ENCODE measurements around the gene WASF3. TPM values are rescaled to one million over a fixed set of nuclear protein-coding genes. Genes with fewer than 3 reads are reported as not detected.

The WASF3 gene
- total RNA-seq, 4 donors from 2014 or later: 5.9 to 37.5 (median 12.5) TPM

DNA sequence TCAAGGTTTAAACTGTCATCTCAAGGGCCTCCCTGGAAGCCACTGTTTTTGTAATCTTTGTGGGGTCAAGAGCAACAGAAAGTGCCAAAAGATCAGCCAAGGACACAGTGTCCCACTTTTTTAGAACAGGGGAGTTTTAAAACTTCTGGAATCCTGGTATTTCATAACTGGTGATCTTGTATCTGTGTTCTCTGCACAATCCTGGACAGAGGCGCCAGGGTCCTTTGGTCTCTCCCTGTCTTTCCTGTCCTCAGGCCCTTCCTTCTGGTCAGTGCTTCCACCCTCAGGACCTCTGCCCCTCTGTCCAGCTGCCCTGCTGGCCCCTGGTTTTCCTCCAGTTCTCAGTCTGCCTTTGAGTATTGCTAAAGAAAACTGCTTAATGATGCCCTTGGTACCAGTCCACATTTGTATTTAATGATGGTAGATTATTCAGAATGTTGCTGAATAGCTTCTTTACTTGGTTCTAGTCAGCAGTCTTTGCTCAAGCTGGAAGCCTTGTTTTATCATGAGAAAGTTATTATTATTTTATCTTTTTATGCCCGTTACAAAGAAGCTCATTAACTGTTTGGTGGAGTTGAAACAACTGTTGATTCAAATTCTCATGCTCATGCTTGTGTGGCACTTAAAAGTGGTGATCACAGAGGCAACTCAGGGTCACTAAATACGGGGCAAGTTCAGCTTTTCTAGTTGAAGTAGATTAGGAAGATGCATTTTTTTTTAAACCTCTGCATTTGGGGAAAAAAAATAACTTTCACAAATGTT is 47.5 kb downstream of the WASF3 start:
- Histone ChIP-seq H3K4me1 (peaks cover 0 to 8% of the 10 kb centered on the region in 2 donors), H3K4me3 (no peak overlapping the region), H3K9me3 (no peaks in the 10 kb centered on the region), H3K27me3 (no peaks in the 10 kb centered on the region), H3K27ac (peak overlapping the region; percentile 39 to 65), H3K36me3 (no peaks in the 10 kb centered on the region)
- intact Hi-C loops (cut with DNase I; ENCODE audit: low total_unique reads): no loop called here
- peak; percentile 68 to 69 for DNase-seq
- no peak for TF ChIP-seq POLR2A (IDR thresholded peaks at IDR 0.05)
- TF ChIP-seq, protein P1, sequence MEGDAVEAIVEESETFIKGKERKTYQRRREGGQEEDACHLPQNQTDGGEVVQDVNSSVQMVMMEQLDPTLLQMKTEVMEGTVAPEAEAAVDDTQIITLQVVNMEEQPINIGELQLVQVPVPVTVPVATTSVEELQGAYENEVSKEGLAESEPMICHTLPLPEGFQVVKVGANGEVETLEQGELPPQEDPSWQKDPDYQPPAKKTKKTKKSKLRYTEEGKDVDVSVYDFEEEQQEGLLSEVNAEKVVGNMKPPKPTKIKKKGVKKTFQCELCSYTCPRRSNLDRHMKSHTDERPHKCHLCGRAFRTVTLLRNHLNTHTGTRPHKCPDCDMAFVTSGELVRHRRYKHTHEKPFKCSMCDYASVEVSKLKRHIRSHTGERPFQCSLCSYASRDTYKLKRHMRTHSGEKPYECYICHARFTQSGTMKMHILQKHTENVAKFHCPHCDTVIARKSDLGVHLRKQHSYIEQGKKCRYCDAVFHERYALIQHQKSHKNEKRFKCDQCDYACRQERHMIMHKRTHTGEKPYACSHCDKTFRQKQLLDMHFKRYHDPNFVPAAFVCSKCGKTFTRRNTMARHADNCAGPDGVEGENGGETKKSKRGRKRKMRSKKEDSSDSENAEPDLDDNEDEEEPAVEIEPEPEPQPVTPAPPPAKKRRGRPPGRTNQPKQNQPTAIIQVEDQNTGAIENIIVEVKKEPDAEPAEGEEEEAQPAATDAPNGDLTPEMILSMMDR (IDR thresholded peaks at IDR 0.05): no peak

DNA sequence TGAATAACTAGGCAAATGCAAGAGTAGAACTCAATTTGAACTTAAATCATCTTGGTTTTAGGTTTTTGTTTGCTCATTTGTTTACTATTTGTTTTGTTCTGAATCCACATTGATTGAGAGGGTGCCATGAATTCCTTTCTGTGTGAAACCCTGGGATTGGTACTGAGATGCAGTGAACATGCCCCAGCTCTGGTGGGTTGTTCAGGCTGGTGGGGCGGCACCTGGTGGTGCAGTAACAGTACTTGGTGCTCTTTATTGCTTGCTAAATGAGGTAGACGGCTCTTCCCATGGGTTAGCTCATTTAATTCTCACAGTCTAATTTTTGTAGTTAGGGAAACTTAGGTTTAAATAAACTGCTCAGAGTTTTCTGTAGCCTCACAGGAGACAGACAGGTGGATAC is 48.4 kb downstream of the WASF3 start:
- Histone ChIP-seq H3K9me3 (no peaks in the 10 kb centered on the region), H3K36me3 (no peaks in the 10 kb centered on the region), H3K4me1 (peaks cover 0 to 8% of the 10 kb centered on the region in 2 donors), H3K27ac (peak overlapping the region in 1 of 2 donors; percentile 39), H3K27me3 (no peaks in the 10 kb centered on the region), H3K4me3 (no peak overlapping the region)
- intact Hi-C loops (cut with DNase I; ENCODE audit: low total_unique reads): no loop called here
- DNase-seq: no peak
- TF ChIP-seq POLR2A (IDR thresholded peaks at IDR 0.05): no peak
- TF ChIP-seq, protein P1 (IDR thresholded peaks at IDR 0.05): no peak

DNA sequence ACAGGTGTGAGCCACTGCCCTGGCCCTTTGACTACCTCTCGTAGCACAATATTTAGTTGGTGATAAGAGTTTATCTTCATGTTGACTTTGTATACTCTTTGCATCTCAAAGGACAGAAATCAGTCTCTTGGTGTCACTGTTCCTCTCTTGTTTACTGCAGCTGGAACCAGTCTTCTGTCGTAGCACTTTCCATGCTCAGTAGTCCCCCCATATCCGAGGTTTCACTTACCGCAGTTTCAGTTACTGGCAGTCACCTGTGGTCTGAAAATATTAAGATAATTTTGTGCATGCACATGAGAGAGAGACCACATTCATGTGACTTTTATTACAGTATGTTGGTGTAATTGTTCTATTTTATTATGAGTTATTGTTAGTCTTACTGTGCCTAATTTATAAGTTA is 49.1 kb downstream of the WASF3 start:
- DNase-seq: no peak
- Histone ChIP-seq H3K27ac (peak overlapping the region in 1 of 2 donors; percentile 22), H3K4me1 (peaks cover 0 to 8% of the 10 kb centered on the region in 2 donors), H3K27me3 (no peaks in the 10 kb centered on the region), H3K9me3 (no peaks in the 10 kb centered on the region), H3K36me3 (no peaks in the 10 kb centered on the region), H3K4me3 (no peak overlapping the region)
- intact Hi-C loops (cut with DNase I; ENCODE audit: low total_unique reads): no loop called here
- TF ChIP-seq POLR2A (IDR thresholded peaks at IDR 0.05): no peak
- TF ChIP-seq, protein P1 (IDR thresholded peaks at IDR 0.05): no peak

DNA sequence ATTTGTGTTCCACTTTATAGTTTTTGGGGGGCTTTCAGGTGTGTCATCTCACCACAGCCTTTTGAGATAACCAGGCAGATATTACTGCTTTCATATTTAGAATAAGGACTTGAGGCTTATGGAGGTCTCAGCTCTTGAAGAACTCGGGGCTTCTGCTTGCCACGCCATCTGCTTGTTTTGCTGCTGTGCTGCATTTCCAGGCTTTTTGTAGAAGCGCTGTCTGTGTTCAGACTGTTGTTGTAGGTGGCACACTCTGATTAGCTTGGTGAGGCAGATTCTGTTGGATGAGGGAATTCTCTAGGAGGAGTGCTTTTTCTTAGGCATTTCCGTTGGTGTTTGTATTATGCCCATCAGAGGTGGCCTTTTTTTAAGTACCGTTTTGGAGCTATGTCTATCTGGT is 57.2 kb downstream of the WASF3 start:
- DNase-seq: no peak
- no peak for TF ChIP-seq POLR2A (IDR thresholded peaks at IDR 0.05)
- TF ChIP-seq, protein P1 (IDR thresholded peaks at IDR 0.05): no peak
- Histone ChIP-seq H3K4me1 (no peaks in the 10 kb centered on the region), H3K4me3 (no peak overlapping the region), H3K36me3 (no peaks in the 10 kb centered on the region), H3K9me3 (no peaks in the 10 kb centered on the region), H3K27ac (no peak overlapping the region), H3K27me3 (no peaks in the 10 kb centered on the region)
- intact Hi-C loops (cut with DNase I; ENCODE audit: low total_unique reads): no loop called here

DNA sequence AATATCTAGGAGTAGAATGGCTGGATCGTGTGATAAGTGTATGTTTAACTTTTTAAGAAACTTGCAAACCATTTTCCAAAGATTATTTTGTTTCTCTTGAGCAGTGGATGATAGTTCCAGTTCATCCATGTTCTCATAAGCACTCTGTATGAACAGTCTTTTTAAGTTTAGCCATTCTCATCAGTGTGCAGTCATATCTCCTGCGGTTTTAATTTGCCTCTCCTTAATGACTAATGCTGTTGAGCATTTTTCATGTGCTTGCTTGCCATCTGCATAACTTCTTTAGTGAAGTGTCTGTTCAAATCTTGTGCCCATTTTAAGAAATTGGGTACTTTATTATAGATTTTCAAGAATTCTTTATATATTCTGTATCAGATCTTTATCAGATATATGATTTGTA is 58.6 kb downstream of the WASF3 start:
- no peak overlapping the region for H3K27ac ChIP-seq
- H3K36me3 ChIP-seq: no peaks in the 10 kb centered on the region
- no peak overlapping the region for H3K4me3 ChIP-seq
- intact Hi-C loops (cut with DNase I; ENCODE audit: low total_unique reads): no loop called here
- no peaks in the 10 kb centered on the region for H3K9me3 ChIP-seq
- no peak for DNase-seq
- no peaks in the 10 kb centered on the region for H3K27me3 ChIP-seq
- TF ChIP-seq, protein P1 (IDR thresholded peaks at IDR 0.05): no peak
- no peak for TF ChIP-seq POLR2A (IDR thresholded peaks at IDR 0.05)
- no peaks in the 10 kb centered on the region for H3K4me1 ChIP-seq
